ENCODE results near the gene RAD51D.

RAD51D gene

GRCh38 chr17:35138218-35138617, 18.6 kb upstream of the RAD51D start:
- Histone ChIP-seq H3K36me3 (peaks cover 69% of the 10 kb centered on the region), H3K9me3 (ENCODE audit: severe bottlenecking) (no peaks in the 10 kb centered on the region), H3K27ac (no peak overlapping the region), H3K4me3 (ENCODE audit: low read depth, low read length) (no peak overlapping the region), H3K27me3 (ENCODE audit: insufficient read depth, low read depth, severe bottlenecking) (no peaks in the 10 kb centered on the region)
- DNase-seq, result no peak
- TF ChIP-seq CTCF (IDR thresholded peaks at IDR 0.05; ENCODE audit: low read depth, low read length), result no peak

GRCh38 chr17:35135322-35135721, 15.7 kb upstream of the RAD51D start:
- TF ChIP-seq CTCF (IDR thresholded peaks at IDR 0.05; ENCODE audit: low read depth, low read length), result no peak
- Histone ChIP-seq H3K36me3 (peaks cover 98% of the 10 kb centered on the region), H3K27ac (no peak overlapping the region), H3K9me3 (ENCODE audit: severe bottlenecking) (no peaks in the 10 kb centered on the region), H3K27me3 (ENCODE audit: insufficient read depth, low read depth, severe bottlenecking) (no peaks in the 10 kb centered on the region), H3K4me3 (ENCODE audit: low read depth, low read length) (no peak overlapping the region)
- DNase-seq, result no peak

GRCh38 chr17:35132816-35133550, 13.3 kb upstream of the RAD51D start:
- Histone ChIP-seq H3K27me3 (ENCODE audit: insufficient read depth, low read depth, severe bottlenecking) (no peaks in the 10 kb centered on the region), H3K9me3 (ENCODE audit: severe bottlenecking) (no peaks in the 10 kb centered on the region), H3K27ac (peak overlapping the region; percentile 32), H3K4me3 (ENCODE audit: low read depth, low read length) (no peak overlapping the region), H3K36me3 (peaks cover 79% of the 10 kb centered on the region)
- DNase-seq, result no peak
- TF ChIP-seq CTCF (IDR thresholded peaks at IDR 0.05; ENCODE audit: low read depth, low read length), result no peak

GRCh38 chr17:35132099-35132498, 12.4 kb upstream of the RAD51D start:
- Histone ChIP-seq H3K27me3 (ENCODE audit: insufficient read depth, low read depth, severe bottlenecking) (no peaks in the 10 kb centered on the region), H3K27ac (no peak overlapping the region), H3K4me3 (ENCODE audit: low read depth, low read length) (no peak overlapping the region), H3K36me3 (peaks cover 72% of the 10 kb centered on the region), H3K9me3 (ENCODE audit: severe bottlenecking) (no peaks in the 10 kb centered on the region)
- no peak for DNase-seq
- no peak for TF ChIP-seq CTCF (IDR thresholded peaks at IDR 0.05; ENCODE audit: low read depth, low read length)

GRCh38 chr17:35130392-35130791, 10.7 kb upstream of the RAD51D start:
- peaks cover 55% of the 10 kb centered on the region for H3K36me3 ChIP-seq
- H3K4me3 ChIP-seq (ENCODE audit: low read depth, low read length), result no peak overlapping the region
- H3K9me3 ChIP-seq (ENCODE audit: severe bottlenecking), result no peaks in the 10 kb centered on the region
- no peak for DNase-seq
- TF ChIP-seq CTCF (IDR thresholded peaks at IDR 0.05; ENCODE audit: low read depth, low read length), result no peak
- H3K27ac ChIP-seq, result no peak overlapping the region
- H3K27me3 ChIP-seq (ENCODE audit: insufficient read depth, low read depth, severe bottlenecking), result no peaks in the 10 kb centered on the region

- Histone ChIP-seq H3K27me3 (ENCODE audit: insufficient read depth, low read depth, severe bottlenecking) (no peaks in the 10 kb centered on the region), H3K4me3 (ENCODE audit: low read depth, low read length) (no peak overlapping the region), H3K27ac (no peak overlapping the region), H3K9me3 (ENCODE audit: severe bottlenecking) (no peaks in the 10 kb centered on the region), H3K36me3 (peaks cover 51% of the 10 kb centered on the region)
- DNase-seq, result no peak
- TF ChIP-seq CTCF (IDR thresholded peaks at IDR 0.05; ENCODE audit: low read depth, low read length), result no peak
Measured at GRCh38 chr17:35129973-35130351, 10.3 kb upstream of the RAD51D start.

All from WERI-Rb-1 (cell line).